HG03108 (cell line): ENCODE measurements around the gene NACC2.

Experiments used
- ATAC-seq: cut with Tn5 transposase; IDR thresholded peaks from one replicate; pipeline ENCODE4 v1.9.1; 2021; ENCODE audit warnings: moderate library complexity; ENCODE audit not compliant: unreplicated experiment

Gene NACC2

DNA sequence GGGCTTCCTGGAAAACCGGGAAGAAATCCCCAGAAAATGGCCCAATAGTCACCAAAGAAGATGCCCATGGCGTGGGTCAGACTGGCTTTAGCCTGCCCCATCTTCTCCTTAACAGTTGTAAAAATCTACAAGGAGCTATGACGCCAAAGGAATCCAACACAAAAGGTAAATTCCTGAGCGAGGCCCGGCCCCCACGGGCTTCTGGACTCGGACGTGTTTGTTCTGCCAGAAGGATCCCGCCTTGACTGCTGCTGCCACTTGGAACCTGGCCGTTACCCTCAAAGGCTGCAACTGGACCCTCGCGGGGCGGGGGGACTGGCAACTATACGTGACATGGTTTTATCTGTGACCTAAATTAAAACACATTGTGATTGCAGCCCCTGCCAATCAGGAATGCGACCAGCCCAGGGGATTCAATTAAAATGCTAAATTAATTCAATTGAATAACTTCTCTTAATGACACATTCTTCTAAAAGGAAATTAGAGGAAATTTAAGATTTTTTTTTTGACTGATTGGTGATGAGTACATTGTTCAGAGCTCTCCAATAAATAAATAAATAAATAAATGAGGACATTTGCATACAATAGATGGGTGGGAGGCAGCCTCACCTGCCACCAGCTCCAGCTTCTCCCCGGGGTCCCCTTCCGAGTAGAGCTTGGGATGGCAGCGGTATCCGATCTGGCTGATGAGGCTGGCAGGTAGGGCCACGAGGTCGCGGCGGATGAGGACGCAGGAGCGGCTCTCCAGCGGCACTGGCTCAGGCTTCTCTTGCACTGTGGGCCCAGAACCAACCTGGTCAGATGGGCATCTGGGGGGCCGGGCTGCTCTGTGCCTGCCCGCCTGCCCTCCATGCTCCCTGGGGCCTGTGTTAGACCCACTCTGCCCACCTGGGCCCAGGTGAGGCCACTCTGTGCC is 79.2 kb downstream of the NACC2 start:
- ATAC-seq = no peak

DNA sequence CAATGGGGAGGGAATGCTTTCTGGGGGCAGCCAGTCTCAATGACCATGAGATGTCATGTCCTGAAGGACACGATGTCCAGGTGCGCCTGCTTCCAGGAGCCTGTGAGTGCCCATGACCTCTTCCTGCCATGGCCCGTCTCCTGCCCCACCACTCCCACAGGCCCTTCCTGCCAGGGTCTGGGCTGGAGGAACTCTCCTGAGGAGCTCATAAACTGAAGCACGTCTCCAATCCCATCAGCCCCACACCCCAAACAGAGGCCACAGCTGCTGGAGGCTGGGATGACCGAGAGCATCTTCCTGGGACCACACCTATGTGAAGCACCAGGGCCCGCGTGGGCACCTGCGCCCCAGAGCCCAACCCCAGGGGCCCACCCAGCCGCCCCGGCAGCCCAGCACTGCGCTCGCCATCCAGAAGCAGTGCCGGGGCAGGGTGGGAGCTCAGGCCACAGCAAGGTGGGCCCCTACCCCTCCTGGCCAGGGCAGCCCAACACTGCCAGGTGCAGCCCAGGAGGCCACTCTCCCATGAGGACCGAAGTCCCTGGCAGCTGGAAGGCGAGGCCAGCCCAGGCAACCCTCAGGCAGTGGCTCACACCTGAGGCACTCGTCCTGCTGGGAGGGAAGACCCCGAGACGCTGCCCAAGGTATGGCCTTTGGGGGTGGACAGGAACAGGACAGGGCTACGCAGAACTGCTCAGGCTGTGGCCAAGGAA is 80.0 kb downstream of the NACC2 start:
- ATAC-seq = no peak

DNA sequence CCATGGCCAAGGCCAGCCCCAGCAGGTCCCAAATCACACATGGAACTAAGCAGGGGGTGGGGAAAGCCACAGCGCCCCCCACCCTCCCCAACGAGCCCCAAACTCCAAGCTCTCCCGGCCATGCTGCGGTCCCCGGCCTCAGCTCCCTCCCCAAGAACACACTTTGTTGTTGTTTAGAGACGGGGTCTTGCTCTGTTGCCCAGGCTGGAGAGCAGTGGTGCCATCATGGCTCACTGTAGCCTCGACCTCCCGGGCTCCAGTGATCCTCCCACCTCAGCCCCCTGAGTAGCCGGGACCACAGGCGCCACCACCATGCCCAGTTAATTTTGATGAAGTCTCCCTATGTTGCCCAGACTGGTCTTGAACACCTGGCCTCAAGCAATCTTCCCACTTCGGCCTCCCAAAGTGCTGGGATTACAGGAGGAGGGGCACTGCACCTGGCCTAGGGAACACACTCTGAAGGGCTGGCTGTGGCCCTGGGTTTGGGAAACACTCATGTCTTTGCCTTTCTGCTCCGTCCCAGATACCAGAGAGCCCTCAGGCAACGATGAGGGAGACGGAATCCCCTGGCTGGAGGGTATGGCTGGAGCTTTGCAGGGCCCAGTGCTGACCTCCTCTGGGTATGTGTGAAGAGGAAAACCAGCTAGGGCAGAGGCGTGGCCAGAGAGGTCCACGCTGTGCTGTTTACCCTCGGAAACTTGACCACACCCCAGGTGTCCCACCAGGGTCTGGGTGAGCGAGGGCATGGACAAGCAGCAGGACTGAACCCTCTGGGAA is 80.8 kb downstream of the NACC2 start:
- no peak for ATAC-seq

DNA sequence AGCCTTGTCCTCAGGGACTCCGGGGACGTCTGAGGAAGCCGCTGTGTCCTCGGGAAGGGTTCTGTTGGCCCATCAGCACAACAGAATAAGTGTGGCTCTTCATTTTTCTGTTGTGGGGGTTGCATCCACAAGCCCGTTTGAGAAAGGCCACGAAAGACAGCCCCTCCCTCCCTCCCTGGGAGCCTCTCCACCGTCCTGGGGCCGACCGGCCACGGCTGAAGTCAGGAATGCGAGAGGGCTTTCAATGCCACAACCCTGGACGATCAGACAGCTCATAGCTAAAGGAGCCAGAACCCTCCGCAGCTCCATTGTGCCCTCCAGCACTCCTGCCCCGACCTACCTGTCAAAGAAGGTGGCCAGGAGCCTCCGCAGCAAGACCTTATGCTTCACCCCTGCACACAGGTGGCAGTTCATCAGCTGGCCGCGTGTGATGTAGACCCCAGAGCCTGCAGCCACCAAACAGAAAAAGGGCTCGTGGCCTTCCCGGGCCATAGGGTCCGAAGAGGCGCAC is 81.5 kb downstream of the NACC2 start:
- ATAC-seq = no peak

DNA sequence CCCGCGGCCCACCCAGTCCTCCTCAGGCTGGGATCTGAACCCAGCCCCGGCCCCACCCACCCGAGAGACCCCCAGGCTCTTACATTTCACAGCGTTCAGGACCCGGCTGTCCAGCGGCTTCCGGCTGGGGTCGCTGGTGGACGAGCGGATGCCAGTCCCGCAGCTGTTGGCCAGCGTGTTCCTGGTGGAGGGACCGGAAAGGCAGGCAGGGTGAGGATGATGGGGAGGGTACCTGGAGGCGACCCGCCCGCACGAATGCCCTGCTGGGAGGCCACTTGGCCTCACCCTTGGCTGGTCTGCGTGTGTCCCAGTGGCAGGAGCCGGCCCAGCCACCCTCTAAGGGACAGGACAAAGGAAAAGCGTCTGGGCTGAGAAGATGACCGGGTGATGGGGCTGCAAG is 82.0 kb downstream of the NACC2 start:
- ATAC-seq = no peak

DNA sequence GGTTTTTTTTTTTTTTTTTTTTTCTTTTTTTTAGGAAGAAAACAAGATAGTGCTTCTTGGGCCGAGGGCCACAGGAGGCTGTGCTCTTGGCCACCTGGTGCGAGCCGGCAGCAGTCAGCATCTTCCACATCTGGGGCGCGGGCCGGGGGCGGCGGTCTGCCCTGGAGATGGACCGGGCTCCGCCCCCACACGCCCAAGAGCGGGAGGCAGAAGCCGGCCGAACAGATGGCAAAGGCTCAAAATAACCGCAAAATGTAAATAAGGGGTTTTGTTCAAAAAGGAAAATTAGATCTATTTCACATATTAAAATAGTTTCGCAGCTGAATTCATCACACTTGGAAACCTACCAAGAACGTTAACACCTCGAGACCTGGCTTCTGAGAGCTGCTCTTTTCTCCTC is 82.4 kb downstream of the NACC2 start:
- no peak for ATAC-seq

DNA sequence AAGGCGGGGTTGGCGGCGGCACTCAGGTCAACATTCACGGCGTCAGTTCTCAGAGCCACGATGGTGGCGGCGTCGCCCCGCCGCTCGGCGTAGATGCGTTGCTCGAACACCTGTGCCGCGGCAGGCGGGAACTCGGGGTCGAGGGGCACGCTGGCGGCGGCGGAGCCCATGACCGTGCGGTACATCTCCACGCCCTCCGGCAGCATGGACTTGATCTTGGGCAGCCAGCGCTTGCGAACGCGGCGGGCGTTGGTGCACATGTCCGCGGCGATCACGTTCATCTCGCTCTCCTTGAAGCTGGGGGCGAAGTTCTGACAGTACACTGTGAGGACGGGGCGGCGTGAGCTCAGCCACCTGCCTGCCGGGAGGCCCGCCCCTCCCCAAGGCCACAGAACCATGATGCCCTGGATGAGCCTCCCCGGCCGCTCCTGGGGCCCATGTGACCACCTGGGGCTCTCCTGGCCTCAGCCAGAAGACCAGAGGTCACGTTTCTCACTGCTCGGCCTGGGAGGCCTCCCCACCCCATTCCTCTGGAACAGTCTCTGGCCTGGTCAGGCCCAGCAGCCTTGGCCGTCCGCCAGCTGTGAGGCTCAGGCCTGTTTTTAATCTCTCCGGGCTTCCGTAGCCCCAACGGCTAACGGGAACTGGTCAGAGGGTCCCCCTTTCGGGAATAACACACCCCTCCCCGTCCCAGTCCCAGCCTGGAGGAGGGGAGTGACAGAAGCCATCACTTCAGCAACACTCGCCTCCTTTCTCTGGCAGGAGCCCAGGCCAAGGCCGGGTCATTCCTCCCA is 83.2 kb downstream of the NACC2 start:
- ATAC-seq = no peak

DNA sequence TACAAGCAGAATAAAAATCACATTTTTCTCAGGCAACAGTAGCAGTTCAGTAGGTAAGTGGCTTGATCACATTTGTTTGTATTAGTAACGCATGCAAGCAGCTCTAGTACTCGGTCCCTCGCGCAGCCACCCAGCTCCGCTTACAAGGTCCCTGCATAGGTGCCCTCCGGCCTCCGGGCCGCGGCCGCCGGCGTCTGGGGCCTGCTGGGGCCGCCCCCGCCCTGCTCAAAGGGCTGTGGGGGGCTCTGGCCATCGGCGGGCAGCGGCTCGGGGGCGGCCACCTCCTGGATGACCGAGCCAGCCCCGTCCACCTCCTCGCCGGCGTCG is 83.8 kb downstream of the NACC2 start:
- ATAC-seq = no peak

DNA sequence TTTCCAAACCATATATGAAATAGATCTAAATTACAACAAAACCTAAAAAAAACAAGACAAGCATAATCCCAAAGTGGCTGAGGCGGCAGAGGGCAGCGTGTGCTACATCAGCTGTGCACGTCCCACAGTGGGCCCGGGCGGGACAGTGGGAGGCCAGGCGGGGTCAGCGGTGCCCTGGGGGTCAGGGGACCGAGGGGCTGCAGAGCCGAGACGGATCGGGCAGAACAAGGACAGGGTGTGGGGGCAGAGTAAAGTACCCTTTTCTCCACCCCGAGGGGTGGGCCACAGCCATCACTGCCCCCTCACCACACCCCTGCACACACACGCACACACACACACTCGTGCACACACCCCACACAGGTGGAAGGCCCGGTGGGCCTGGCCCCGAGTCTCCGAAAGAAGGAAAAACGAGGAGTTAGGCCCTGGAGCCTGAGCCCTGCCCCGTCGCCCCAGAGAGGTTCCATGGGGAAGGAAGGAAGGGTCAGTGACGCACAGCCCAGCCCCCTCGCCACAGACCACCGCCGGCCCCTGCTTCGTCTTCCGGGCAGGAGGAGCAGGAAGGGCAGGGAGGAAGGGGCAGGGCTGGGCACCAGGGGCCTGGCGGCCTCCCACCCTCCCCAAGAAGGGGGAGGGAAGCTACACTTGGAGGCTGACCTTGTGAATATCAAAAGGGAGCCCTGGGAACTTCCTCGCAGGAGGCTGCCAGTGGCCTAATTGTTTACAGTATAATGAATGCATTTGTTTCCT is 84.3 kb downstream of the NACC2 start:
- no peak for ATAC-seq

DNA sequence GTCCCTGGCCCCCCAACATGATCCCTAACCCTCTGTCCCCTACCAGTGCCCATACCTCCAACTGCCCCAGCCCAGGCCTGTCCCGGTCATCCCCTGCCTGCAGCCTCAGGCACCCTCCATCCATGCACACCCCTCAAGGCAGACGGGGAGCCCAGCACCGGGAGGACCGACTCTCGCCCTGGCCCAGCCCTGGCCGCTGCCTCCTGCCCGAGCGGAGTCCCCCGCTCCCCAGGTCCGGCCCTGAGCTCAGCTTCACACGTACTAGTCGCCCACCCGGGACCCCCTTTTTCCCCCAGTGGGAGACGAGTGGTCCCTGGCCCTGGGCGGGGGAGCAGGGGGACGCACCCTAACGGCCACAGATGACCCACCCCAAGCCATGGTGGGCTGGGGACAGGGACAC is 84.9 kb downstream of the NACC2 start:
- ATAC-seq = no peak

DNA sequence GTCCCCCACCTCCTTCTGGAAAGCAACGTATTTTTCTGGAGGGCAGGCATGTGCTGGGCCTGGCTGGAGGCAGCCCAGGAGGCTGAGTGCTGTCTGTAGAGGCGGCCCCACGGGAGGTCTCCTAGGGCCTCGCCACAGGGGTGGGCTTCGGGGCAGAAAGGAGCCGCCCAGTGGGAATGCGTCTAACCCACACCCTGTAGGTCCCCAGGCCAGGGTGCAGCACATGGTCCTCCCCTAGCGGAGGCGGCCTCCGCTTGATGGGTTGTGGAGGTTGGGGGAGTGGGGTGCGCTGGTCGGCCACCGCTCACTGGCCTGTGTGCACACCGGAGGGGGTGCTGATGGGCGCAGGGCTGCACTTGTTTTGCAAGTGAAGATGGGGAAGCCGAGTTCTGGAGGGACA is 85.6 kb downstream of the NACC2 start:
- ATAC-seq = no peak

DNA sequence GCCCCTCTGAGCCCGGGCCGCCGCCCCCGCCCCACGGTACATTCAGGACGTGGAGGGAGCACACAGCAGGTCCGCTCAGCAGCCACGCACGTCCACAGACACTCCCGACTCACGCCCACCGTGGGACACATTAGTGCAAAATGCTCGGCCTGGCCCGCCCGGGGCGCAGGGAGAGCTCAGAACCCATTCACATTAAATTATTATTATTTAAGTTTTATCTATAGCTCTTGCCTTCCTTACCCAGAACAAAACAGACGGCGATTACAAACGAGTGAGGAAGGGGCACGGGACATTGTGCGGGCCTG is 86.4 kb downstream of the NACC2 start:
- no peak for ATAC-seq

DNA sequence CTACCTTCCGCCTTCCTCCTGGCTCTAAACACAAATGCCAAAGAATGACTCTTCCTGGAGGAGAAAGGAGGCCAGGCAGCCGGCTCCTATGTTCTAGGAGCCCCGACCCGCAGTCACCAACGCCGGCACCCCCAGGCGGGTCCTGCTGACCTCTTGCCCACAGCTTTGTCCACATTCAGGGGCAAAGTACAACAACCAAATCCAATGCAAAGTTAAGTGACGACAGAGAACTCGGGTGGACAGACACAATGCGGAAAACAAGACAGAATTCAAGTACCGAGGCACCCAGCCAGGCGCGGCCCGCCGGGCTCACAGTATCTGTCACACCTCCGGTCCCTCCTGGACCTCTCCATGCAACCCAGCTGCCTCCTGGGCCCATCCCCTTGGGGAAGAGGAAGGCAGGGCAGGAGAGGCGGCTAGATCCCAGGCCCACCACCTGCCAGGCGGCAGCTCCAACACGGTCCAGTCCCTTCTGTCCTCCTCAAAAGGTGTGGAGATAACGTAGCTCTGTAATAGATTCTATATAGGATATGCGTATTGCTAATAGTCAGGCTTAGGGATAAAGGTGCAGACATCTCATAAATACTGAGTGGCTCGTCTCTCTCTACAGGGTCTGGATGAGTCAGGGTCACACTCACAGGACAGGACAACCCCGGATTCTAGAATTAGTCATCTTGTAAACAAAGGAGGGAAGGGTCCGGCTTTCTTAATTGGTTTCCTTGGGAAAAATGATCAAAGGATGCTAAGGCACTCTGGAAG is 87.0 kb downstream of the NACC2 start:
- no peak for ATAC-seq

DNA sequence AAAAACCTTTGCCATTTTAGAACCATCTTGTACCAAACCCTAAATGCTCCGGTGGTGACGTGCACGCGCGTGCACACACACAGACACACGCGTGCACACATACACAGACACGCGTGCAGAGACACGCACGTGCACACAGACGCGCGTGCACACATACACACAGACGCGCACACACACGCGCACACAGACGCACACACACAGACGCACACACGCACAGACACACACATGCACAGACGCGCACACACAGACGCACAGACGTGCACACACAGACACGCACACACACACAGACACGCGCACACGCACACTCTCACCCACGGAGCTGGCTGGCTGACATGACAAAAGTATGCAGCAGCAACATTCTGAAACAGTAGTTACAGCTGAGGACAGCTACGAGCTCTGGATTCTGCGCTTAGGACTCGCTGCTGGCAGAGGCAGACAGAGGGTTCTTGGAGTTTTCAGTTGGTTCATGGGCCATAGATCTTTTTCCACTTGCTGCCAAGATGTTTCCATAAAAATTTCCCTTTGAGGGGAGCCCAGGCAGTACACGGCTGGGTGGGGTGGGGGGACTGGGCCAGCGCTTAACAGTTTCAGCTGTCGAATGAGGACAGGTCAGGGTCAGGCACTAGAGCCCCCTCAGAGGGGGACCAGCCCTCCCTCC is 87.7 kb downstream of the NACC2 start:
- ATAC-seq = no peak

DNA sequence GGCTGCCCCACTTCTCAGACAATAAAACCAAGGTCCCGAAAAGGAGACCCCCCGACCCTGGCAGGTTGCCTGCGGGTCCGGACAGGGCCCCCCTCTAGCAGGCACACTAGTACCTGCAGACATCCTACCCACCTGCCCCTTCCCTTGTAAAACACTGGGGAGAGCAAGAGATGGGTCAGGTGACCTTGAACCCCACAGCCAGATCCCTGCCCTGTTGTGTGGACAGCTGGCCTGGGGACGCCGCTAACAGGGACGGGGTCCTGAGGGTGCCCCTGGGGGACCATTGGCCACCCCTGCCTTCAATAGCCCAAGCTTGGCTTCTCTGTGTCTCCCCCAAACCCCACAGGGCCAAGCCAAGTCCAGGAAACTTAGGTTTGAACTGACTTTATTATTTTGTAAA is 88.9 kb downstream of the NACC2 start:
- no peak for ATAC-seq

DNA sequence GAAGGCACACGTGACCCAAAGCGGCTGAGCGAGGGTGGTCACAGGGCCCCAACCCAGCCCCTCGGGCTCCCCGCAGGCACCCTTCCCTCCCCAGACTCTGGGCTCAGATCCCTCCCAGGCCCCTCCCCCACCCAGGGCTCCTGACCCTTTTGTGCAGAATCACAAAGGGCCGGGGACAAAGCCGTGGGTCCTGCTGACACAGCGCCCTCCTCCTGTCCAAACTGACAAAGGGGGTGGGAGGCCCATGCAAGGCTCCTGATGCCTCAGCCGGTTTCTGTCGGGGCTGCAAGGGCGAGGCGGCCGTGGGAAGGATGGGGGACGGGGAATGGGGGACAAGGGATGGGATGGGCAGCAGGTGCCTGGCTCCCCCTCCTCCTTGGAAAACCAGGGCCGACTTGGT is 90.4 kb downstream of the NACC2 start:
- ATAC-seq = no peak

DNA sequence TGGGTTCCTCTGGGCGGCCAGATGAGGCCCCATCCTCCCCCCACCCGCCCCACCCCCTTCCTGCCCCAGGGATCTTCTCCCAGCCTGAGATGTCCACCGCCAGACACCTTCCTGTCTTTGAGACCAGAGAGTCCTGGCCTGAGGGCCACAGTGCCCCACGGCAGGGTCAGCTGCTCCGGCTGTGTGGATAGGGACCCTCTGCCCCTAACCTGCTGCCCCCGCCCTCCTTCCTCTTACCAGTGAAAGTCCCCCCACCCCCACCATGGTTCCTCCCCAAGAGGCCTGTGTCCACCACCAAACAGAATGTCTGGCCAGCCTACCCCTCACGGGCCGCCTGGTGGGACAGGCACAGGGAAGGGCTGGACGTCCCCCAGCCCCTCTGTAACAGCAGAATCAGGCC is 90.9 kb downstream of the NACC2 start:
- ATAC-seq = no peak

DNA sequence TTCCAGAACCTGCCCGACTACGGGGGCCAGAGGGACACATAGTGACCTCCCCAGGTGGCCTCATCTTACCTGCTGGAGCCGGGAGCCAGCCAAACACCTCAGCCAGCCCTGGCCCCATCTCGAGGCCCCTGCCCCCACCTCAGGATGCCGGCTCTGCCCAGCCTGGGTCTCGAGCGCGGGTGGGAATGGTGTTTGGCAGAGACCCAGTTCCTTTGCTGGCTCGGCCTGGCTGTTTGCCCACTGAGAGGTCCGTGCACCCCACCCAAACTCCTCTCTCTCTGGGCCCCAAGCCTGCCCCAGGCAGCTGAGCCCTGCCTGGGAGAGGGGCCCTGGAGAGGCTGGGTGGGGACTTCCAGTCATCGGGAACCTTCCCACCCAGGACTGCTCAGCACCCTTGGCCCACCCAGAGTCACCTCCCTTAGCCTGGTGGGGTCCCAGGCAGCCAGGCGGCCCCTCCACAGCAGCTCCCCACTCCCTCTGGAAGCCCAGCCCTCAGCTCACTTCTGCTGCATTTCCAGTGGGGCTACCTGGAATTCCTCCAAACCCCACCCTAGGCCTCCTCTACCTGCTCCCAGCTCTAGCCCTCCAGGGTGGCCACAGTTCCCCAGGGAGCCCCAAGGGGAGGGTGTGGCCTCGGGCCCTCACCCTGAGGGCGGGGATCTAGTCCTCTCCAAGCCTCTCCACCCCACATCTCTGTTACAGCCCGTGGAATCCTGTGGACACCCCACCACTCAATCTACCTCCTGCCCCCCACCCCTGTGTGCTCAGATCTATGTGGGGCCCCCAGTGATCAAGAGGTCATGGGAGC is 91.5 kb downstream of the NACC2 start:
- no peak for ATAC-seq
